Hematopoietic multipotent progenitor cell (in vitro differentiated cells): ENCODE measurements around the gene LSM2. TPM values are rescaled to one million over a fixed set of nuclear protein-coding genes. Genes with fewer than 3 reads are reported as not detected.

Source experiments
- DNase-seq, 3 donors: peaks; one replicate each; pipeline ENCODE4 v3.0.0-alpha.2; 2011 to 2015; ENCODE audit warnings: low read depth in 2 of 3, low spot score in 2 of 3
- total RNA-seq: library from RNA; depleted of rRNA; stranded (reverse); fragments of >200 nt; gene quantifications from one replicate; pipeline ENCODE4 v1.2.3, GENCODE V29; 2012

LSM2 gene
- total RNA-seq, 1 donor = 70.6 TPM

DNA sequence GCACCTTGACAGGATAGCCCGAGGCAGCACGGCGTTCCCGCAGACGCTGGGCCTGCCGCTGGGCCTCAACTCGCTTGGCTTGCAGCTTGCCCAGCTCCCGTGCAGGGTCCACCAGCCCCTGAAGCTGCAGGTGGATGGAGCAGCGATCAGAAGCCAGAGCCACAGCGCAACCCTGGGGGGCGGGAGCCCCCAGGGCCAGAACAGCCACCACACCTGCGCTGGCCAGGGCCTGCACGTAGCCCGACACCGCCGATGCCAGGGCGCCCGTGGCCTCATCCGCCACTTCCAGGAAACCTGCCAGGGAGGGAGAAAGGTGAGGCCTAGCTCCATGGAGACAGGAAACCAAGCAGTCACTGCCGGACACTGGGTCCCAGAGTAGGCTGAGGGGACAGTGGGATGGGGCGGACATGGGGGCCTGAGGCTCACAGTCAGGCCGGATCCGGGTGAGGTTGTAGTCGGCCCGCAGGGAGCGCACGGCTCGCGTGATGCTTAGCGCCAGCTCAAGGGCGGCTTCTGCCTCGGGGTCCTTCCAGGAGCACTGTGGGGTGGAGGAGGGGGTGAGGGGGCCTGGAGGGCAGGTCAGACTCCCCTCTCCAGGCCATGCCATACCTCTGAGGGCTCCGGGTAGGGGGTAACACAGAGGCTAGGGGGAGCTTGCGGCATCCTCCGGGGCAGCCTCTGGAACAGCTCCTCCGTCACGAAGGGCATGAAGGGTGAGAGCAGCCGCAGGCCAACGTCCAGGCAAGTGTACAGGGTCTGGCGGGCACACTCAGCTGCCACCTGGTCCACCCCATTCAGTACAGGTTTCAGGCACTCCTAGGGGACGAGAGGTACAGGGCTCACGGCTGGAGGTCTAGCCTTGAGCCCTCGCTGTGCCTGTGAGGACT, 27.5 kb downstream of the LSM2 start:
- no peak for DNase-seq

DNA sequence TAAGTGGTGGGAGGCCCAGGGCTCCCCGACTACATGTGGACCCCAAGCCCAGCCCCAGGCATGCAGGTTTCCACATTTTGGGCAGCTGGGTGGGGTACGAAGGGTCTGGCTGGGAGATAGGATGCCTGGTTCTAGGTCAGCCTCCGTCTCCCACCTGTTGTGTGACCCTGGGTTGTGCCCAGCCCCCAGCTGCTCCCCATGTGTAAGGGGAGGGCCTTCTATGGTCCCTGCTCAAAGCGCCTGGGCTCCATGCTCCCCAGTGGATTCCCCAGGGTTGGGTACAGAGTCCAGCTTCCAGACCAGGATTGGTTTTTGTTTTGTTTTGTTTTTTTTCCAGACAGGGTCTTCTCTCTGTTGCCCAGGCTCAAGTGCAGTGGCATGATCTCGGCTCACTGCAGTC, 28.6 kb downstream of the LSM2 start:
- DNase-seq = no peak

DNA sequence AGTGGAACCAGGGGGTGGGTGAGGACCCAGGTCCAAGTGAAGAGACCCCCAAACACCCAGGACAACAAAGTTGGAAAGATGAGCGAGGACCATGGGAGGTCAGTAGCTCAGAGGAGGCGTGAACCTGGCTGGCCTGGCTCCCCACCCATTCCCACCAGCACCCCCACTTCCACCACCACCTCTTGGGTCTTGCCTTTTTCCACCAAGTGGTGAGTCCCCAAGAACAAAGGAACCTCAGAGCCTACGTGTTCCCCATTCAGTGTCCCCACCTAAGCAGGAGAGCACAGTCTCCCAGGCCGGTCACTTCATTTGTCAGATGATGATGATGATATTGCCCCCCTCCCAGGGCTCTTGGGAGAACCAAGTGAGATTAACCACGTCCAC, 29.1 kb downstream of the LSM2 start:
- DNase-seq = no peak

DNA sequence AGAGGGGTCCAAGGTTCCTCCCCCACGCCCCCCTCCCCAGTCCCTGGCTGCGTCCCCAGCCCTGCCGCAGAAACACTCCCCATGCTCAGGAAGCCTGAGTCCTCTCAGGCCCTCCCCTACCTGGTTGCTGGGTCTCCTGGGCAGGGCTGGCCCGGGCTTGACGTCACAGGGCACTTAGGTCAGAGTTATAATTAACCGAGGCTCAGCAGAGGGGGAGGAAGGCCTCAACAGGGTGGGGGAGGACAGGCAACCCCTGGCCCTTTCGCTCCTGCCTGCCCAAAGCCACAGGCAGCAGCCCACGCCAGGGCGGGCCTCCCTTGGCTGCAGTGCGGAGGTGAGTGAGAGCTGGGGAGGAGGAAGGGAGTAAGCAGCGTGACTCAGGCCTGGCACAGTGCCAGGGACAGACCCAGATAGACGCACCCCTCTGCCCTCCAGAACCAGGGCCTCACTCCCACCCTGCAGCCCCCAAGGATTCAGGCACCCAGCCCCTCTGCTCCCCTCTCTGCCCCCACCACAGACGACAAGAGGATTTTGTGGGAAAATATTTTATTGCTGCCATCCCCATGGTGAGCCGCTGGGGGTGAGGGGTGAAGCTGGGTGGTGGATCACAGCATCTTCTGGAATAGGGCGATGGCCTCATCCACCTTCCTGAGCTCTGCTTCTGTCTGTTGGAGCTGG, 29.6 kb downstream of the LSM2 start, which contains the start of gene VWA7:
VWA7 (minus strand) TSS at position 340 of the 678 bp plus-strand sequence. CDS start 549 bp downstream, outside the sequence.
- peak in 2 of 3 donors; percentile 83 to 89 for DNase-seq

DNA sequence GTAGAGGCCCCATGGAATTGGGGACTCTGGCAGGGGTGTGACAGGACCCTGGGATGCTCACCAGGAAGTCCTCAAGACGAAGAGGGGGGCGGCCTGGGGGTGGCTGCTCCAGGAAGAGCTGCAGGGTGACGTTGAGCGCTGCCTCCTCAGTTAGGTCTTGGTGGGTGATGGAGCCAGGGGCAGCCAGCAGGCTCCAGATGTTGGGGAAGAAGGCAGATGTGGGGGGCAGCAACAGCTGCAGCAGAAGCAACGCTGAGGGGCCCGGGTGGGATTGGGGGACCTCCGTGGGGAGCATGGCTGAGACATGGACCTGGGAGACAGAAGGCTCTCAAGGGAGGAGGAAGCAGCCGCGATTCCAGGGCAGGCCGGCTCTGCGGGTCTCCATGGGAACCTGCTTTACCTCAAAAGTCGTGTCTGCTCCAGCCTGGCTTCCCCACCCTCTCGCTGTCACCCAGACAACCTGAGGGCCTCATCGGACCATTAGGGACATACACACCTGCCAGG, 30.2 kb downstream of the LSM2 start:
- no peak for DNase-seq

DNA sequence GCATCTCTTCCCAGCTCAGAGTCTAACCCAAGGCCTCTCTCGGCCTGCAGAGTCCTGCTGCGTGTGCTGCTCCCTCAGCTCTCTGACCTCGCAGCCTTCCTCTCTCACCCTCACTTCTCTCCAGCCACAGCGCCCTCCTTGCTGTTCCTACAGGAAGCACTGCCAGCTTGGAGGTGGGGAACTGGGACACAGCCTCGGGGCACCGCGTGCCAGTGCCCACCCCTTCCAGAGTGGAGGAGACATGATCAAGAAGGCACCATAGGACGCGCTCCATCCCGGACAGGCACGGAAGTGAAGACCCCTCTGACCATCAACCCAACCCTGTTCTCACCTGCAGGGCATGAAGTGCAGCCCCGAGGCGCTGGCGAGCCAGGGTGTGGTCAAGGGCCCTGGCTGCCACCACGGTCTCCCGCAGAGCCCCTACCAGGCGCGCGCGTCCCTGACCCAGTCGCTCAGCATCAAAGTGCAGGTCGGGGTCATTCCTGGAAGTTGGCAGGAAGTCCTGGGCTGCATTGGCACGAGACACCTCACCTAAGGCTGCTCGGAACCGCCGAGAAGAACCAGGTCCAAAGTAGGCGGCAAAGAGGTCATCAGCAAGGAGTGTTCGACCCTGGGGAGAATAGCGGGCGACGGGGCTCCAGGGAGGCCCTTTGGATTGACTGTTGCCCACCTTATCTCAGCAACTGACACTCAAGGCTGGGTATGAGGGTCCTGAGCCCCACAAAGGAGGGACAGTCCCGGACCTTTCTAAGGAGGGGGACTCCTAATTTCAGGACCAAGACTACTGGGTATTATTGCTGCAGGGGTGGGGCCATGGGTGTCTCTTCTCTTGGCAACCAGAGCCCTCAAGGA, 30.9 kb downstream of the LSM2 start:
- DNase-seq = no peak

DNA sequence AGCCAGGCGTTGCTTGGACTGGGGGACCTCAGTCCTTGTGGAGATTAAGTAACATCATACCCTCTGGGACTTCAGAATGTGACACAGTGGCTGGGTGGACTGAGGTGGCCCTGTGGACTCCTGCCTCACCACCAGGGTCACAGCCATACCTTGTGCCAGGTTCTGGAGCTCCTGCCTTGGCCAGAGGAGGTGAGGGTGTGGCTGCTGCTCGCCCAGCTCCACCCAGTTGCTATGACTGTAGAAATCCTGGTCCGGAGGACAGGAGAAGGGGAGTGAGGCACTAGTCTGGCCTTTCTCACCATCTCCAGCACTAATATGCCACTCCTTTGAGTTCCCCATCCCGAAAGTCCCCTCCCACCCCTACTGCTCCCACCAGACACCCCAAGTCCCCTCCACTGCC, 31.6 kb downstream of the LSM2 start:
- no peak for DNase-seq

DNA sequence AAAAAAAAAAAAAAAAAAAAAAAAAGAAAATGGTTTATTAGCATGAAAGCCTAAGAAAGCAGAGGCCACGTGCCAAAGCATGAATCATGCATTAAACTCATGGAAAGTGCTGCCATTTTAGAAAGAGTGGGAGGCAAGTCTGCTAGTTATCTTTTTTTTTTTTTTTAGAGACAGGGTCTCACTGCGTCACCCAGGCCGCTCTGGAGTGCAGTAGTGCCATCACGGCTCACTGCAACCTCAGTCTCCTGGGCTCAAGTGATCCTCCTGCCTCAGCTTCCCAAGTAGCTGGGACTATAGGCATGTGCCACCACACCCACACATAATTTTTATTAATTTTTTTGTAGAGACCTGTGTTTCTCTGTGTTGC, 34.8 kb downstream of the LSM2 start:
- DNase-seq = no peak

DNA sequence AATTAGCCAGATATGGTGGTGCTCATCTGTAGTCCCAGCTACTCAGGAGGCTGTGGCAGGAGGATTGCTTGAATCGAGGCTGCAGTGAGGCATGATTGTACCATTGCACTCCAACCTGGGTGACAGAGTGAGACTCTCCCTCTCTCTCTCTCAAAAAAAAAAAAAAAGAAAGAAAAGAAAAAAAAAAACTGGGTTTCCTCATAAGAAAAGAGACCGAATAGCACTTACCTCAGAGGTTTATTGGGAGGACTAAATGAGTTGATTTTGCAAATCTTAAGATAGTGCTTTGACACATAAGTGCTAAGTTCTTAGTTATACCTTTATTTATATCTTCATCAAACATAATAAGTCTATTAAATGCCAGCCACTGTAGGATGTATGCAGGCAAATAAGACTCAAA, 35.9 kb downstream of the LSM2 start:
- DNase-seq = no peak

DNA sequence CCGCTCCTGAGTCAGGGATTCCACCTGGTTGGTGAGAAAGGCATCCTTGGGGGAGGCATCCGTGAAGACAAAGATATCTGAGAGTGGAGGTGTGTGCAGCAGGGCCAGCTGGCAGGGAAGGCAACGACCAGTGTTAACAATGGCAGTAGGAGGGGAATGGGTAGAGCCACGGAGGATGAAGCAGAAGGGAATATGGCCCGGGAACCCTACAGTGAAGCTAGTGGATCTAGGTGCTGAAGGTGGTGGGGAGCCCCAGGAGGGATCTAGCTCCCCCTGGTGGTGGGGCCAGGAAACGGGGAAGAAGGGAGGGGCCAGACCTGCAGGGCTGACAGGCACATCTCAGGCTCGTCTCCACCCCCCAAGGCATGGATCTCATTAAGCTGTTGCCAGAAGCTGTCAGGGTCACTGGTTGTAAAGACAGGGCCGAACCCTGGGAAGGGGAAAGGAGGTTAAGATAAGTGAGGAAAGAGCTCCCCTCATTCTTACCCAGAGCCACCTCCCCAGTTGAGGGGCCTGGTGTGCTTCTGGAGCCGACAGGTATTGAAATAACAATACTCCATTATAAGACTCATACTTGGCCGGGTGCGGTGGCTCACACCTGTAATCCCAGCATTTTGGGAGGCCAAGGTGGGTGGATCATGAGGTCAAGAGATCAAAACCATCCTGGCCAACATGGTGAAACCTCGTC, 36.9 kb downstream of the LSM2 start:
- peak; percentile 56 to 90 (median 82) for DNase-seq

DNA sequence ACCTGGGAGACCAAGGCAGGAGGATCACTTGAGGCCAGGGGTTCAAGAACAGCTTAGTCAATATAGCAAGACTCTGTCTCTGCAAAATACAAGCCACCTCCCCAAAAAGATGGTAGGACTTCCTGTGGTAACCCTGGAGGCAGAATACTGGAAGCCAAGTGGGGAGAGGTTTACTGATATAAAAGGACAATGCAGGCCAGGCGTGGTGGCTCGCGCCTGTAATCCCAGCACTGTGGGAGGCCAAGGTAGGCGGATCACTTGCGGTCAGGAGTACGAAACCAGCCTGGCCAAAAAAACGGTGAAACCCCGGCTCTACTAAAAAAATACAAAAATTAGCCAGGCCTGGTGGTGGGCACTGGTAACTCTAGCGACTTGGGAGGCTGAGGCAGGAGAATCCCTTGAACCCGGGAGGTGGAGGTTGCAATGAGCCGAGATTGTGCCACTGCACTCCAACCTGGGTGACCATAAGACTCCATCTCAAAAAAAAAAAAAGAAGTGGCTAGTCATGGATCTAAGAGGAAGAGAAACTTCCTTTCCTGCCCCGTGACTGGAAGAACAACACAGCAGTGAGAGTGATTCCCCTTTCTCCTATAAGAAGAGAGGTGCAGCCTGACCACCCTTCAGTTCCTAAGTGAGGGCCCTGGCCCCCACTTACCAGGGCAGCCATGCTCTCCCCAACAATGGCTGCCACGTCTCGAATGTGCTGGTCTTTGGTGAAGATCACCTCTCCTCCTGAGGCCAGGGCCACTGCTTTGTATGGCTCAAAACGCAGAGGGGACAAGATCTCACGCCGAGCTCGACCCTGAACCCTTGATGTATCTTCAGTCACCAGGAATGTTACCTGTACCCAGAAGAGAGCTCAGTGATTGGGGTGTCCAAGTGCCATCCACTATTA, 38.2 kb downstream of the LSM2 start:
- no peak for DNase-seq

DNA sequence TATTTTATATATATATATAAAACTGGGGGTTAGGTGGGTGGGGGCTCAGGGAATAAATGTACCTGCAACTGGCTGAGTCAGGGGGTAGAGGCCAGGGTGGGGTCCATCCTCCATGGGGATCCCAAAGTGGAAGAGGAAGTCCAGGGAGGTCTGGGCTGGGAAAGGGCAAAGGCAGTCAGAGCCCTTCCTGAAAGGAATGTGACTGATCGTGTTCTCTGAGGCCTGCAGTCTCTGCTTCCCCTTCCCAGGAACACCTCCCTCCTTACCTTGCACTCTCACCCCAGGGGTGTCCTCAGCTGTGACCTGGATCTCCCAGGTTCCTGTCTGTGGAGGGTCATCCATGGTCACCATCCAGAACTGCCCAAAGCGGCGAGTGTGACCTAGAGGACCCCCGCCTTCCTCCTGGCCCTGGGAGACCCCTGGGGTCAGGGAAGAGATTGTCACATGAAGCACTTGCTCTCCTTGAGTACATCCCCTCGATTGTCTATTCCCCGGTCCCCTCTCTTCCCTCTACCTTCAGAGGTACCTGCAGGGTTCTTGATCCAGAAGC, 39.6 kb downstream of the LSM2 start:
- no peak for DNase-seq

DNA sequence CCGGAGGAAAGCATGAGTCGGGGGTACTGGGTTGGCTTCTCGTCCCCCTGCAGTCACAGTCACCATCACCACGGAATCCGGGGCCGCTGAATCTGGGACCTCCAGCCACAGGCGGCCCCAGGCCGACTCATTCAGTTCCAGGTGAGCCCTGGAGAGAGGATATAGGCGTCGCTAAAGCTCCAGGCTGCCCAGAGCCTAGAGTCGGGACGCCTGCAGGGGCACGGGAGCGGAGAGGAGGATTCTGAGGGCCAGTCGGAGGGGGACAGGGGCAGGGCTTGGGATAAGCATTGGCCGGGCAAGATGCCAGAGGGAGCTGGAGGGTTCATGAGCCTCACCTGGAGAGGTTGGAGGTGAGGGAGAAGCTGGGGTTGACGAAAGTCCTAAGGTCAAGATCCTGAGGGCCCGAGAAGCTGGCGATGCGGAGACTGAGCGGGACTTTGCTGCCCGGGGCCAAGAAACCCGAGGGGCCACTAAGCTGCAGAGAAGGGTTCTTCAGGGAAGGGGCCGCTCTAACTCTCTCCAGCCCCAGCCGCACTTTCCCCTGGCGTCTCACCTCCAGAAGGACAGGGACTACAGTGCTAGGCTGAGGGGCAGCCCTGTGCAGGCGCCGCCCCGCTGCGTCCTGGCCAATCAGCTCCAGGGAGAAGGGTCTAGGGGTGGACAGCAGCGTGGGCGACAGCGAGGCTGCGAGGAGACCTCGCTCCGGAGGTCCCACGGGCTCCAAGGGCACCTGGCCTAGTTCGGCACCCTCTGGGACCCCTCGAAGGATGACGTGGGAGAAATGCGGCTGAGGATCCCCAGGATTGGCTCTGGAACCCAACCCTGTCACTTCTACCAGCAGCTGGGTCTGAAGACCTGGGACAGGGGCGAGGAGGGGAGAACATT, 40.6 kb downstream of the LSM2 start:
- no peak for DNase-seq

DNA sequence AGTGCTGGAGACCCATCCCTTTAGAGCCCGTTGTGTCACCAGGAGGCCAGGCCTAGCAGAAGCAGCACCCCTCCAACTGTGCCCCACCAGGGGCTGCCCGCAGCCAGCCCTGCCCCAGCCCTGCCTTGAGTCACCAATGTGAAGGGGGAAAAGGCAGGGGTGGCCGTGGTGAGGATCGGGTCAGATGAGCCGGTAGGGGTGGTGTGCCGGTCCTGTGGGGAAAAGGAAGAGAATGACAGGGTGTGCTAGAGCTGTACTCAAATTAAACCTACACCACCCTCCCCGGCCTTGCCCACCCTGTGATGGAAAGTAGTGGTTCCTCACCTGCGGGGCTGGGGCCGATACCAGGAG, 41.2 kb downstream of the LSM2 start:
- DNase-seq = no peak

DNA sequence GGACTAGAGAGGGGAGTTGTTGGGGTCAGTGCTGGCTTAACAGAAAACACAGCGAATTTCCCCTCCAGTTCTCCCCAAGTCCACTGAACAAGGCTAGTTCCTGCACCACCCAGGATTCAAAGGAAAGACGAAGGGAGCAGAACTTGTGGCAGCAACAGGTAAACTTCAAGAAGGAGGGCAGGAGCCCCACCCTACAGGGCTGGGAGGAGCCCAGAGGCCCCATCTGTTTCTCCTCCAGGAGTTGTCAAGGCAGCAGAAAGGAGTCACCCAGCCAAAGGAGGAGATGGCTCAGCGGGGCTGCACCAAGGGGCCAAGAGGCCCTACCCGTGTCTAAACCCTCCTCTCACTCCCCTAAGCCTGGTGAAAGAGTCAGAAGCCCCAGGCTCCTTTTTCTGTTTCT, 42.6 kb downstream of the LSM2 start:
- DNase-seq = no peak

DNA sequence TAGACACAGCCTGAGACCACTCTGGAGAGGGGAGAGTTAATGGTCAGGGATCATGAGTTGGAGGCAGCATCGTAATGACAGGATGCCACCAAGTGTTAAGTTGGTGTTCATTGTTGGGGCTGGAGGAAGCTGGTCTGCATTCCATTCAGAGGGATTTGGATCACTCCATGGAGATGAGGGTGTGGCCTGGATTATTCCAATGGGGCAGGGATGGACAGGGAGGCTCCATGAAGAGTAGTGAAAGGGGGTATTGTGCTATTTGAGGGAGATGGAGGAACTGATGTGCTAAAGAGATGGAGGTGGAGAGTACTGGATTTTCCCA, 43.2 kb downstream of the LSM2 start:
- no peak for DNase-seq

DNA sequence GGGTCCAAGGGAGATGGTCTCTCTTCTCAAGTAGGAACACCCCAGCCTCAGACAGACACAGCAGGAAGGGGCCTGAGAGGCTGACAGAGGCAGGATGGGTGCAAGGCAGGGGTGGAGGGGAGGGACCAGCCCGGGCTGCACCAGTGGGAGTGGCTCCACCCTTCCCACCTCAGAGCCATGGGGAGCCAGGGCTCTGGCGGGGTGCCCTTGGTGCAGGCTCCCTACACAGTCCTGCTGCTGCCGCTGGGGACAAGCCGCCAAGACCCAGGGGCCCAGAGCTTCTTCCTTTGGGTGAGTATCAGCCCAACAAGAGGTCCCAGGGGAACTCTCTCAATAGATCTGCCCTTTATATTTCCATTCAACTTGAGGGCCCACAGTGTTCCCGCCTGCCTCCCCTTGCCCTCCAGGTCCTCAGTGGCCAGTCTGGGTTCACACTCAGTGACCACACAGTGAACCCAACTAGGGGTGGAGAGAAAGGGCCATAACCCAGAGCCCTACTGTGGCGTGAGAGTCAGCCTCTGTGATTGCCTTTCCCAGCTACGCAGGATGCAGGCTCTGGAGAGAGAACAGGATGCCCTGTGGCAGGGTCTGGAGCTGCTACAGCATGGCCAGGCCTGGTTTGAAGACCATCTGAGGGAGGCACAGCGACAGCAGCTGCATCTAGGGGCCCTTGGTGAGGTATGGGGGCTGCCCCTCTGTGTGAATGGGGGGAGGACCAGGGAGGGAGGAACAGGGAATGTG, 43.7 kb downstream of the LSM2 start:
- DNase-seq = no peak

DNA sequence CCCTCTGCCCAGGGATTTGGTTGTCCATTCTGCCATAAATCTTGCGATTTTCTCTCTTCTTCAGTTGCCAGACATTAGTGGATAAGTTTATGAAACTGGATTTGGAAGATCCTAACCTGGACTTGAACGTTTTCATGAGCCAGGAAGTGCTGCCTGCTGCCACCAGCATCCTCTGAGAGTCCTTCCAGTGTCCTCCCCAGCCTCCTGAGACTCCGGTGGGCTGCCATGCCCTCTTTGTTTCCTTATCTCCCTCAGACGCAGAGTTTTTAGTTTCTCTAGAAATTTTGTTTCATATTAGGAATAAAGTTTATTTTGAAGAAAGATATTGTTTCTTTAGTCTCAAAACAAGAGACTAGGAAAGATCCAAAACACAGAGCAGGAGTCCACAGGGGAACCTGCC, 44.4 kb downstream of the LSM2 start, which contains the start of gene SAPCD1:
SAPCD1 (plus strand) TSS at position 301 of the 400 bp plus-strand sequence. CDS start 399 bp downstream, outside the sequence.
- no peak for DNase-seq
